H1 (cell line): ENCODE data around the gene FLNA. TPM values are rescaled to one million over a fixed set of nuclear protein-coding genes. Genes with fewer than 3 reads are reported as not detected.
A peak's percentile ranks its signal among the peaks of the same experiment; 100 is the strongest.

Experiments
- CTCF ChIA-PET: fragments of 300-600 bp; sonication (Branson Sonifier 250); formaldehyde crosslinking; loops from one replicate; lab custom pipeline; 2021; ENCODE audit not compliant: partially characterized antibody; lab: Charles Lee
- POLR2A ChIA-PET: fragments of 300-600 bp; sonication (Branson Sonifier 250); formaldehyde crosslinking; loops from one replicate; lab custom pipeline; 2021; ENCODE audit warnings: inconsistent platforms; ENCODE audit not compliant: partially characterized antibody; lab: Charles Lee
- DNase-seq, 2 experiments: peaks; one replicate each; pipeline versions ENCODE4 v3.0.0 to v3.0.0-alpha.2; 2010 to 2022; ENCODE audit warnings: low spot score in 2 of 2, low read depth in 1 of 2, mixed read lengths in 1 of 2
- FAIRE-seq: peaks from 2 replicates; lab custom pipeline; 2011; peaks lifted over from hg19 to GRCh38; lab: Jason Lieb, UNC
- H2AFZ ChIP-seq: 2 replicates; pipeline ENCODE4 v1.8.1; 2012; ENCODE audit warnings: low read length, inconsistent platforms
- H2AK5ac ChIP-seq: 2 replicates; pipeline ENCODE4 v1.6.1; 2013; ENCODE audit warnings: low read depth, low read length
- H2BK120ac ChIP-seq: replicated peaks from 2 replicates; pipeline ENCODE3; 2013; ENCODE audit warnings: low read depth, low read length, inconsistent platforms
- H2BK12ac ChIP-seq: 2 replicates; pipeline ENCODE4 v1.6.1; 2013; ENCODE audit warnings: low read depth, low read length
- H2BK15ac ChIP-seq: 2 replicates; pipeline ENCODE4 v1.6.1; 2013; ENCODE audit warnings: low read length
- H2BK20ac ChIP-seq: 2 replicates; pipeline ENCODE4 v1.6.1; 2013; ENCODE audit warnings: low read length
- H2BK5ac ChIP-seq: 2 replicates; pipeline ENCODE4 v1.6.1; 2013; ENCODE audit warnings: low read depth, low read length
- H3K14ac ChIP-seq: 2 replicates; pipeline ENCODE4 v1.6.1; 2013; ENCODE audit warnings: inconsistent platforms; ENCODE audit not compliant: insufficient read length
- H3K18ac ChIP-seq: 2 replicates; pipeline ENCODE4 v1.6.1; 2013; ENCODE audit warnings: low read length; ENCODE audit errors: extremely low read depth
- H3K23ac ChIP-seq: 2 replicates; pipeline ENCODE4 v1.6.1; 2013; ENCODE audit warnings: inconsistent platforms; ENCODE audit not compliant: insufficient read length
- H3K23me2 ChIP-seq: 2 replicates; pipeline ENCODE4 v1.6.1; 2013; ENCODE audit warnings: low read depth, low read length
- H3K27ac ChIP-seq: 2 replicates; pipeline ENCODE4 v1.6.1; 2011; ENCODE audit warnings: low read depth, low read length, inconsistent platforms
- H3K27me3 ChIP-seq, 4 experiments: replicated peaks in 1 of 4; 1 replicate in 1 of 4; 2 replicates in 3 of 4; pipeline versions ENCODE4 v1.6.1 to v1.8.1; 2011 to 2013; ENCODE audit warnings: low read length in 3 of 4, mild to moderate bottlenecking in 3 of 4, inconsistent platforms in 2 of 4, mixed read lengths in 2 of 4, moderate library complexity in 1 of 4; ENCODE audit not compliant: control insufficient read depth in 3 of 4, insufficient read depth in 3 of 4; ENCODE audit errors: extremely low read depth in 1 of 4
- H3K36me3 ChIP-seq, 4 experiments: 2 replicates each; pipeline versions ENCODE4 v1.6.1 to v1.8.1; 2011 to 2013; ENCODE audit warnings: mild to moderate bottlenecking in 4 of 4, low read length in 3 of 4, moderate library complexity in 2 of 4, control low read depth in 1 of 4, inconsistent platforms in 1 of 4; ENCODE audit not compliant: insufficient read depth in 4 of 4, control insufficient read depth in 2 of 4
- H3K4ac ChIP-seq: replicated peaks from 2 replicates; pipeline ENCODE3; 2013; ENCODE audit warnings: low read length, low read depth, mixed read lengths, inconsistent platforms; ENCODE audit not compliant: insufficient read length
- H3K4me1 ChIP-seq, 4 experiments: replicated peaks in 1 of 4; 1 replicate in 1 of 4; 2 replicates in 3 of 4; pipeline versions ENCODE4 v1.6.1 to v1.8.1; 2011 to 2013; ENCODE audit warnings: low read length in 3 of 4, inconsistent platforms in 2 of 4, mixed read lengths in 1 of 4; ENCODE audit not compliant: insufficient read depth in 4 of 4, control insufficient read depth in 3 of 4
- H3K4me2 ChIP-seq, 2 experiments: 2 replicates each; pipeline versions ENCODE4 v1.6.1 to v1.8.1; 2011 to 2013; ENCODE audit warnings: low read depth in 2 of 2, low read length in 2 of 2, control low read depth in 1 of 2, inconsistent platforms in 1 of 2, mild to moderate bottlenecking in 1 of 2; ENCODE audit not compliant: insufficient read depth in 1 of 2
- H3K4me3 ChIP-seq, 4 experiments: fragments of 200-600, 300-600 bp in 1 of 4; sonication (generic), shearing (Covaris generic), sonication (Bioruptor Twin) in 1 of 4; 2 replicates each; pipeline versions ENCODE4 v1.5.1 to v1.8.1; 2011 to 2016; ENCODE audit warnings: low read length in 4 of 4, low read depth in 3 of 4, control low read depth in 2 of 4, inconsistent platforms in 2 of 4, mild to moderate bottlenecking in 2 of 4, mixed read lengths in 1 of 4, moderate library complexity in 1 of 4; ENCODE audit not compliant: insufficient read depth in 2 of 4; ENCODE audit errors: extremely low read depth in 1 of 4
- H3K56ac ChIP-seq: replicated peaks from 2 replicates; pipeline ENCODE3; 2013; ENCODE audit warnings: low read depth, mild to moderate bottlenecking, mixed read lengths, low read length, inconsistent platforms; ENCODE audit not compliant: insufficient read length
- H3K79me1 ChIP-seq: 2 replicates; pipeline ENCODE4 v1.6.1; 2013; ENCODE audit warnings: low read depth, low read length, control low read depth
- H3K79me2 ChIP-seq, 2 experiments: 2 replicates each; pipeline versions ENCODE4 v1.6.1 to v1.8.1; 2012 to 2013; ENCODE audit warnings: low read length in 2 of 2, mild to moderate bottlenecking in 2 of 2, inconsistent platforms in 1 of 2; ENCODE audit not compliant: insufficient read depth in 2 of 2, control insufficient read depth in 1 of 2
- H3K9ac ChIP-seq, 4 experiments: replicated peaks in 1 of 4; 1 replicate in 1 of 4; 2 replicates in 3 of 4; pipeline versions ENCODE4 v1.6.1 to v1.8.1; 2011 to 2013; ENCODE audit warnings: low read depth in 3 of 4, low read length in 3 of 4, control low read depth in 2 of 4, mild to moderate bottlenecking in 2 of 4, moderate library complexity in 2 of 4, inconsistent platforms in 1 of 4; ENCODE audit errors: extremely low read depth in 1 of 4
- H3K9me3 ChIP-seq, 2 experiments: 2 replicates each; pipeline versions ENCODE4 v1.6.1 to v1.8.1; 2012 to 2013; ENCODE audit warnings: mild to moderate bottlenecking in 2 of 2, moderate library complexity in 2 of 2, control low read depth in 1 of 2, inconsistent platforms in 1 of 2, low read depth in 1 of 2, low read length in 1 of 2, mixed read lengths in 1 of 2; ENCODE audit not compliant: insufficient read depth in 2 of 2
- H4K20me1 ChIP-seq, 2 experiments: replicated peaks in 1 of 2; 2 replicates each; pipeline versions ENCODE3 to v1.8.1; 2011 to 2013; ENCODE audit warnings: inconsistent platforms in 2 of 2, low read length in 2 of 2, mild to moderate bottlenecking in 1 of 2; ENCODE audit not compliant: insufficient read depth in 2 of 2, control insufficient read depth in 1 of 2
- H4K5ac ChIP-seq: 2 replicates; pipeline ENCODE4 v1.6.1; 2013; ENCODE audit warnings: low read length, low read depth, mixed read lengths, inconsistent platforms; ENCODE audit not compliant: insufficient read length
- H4K8ac ChIP-seq: 2 replicates; pipeline ENCODE4 v1.8.0; 2013; ENCODE audit warnings: mild to moderate bottlenecking, moderate library complexity, low read length, inconsistent platforms; ENCODE audit not compliant: insufficient read depth; ENCODE audit errors: extremely low read depth
- H4K91ac ChIP-seq: replicated peaks from 2 replicates; pipeline ENCODE3; 2013; ENCODE audit warnings: low read length, mixed read lengths, inconsistent platforms; ENCODE audit not compliant: insufficient read length
- JUND ChIP-seq: IDR thresholded peaks from 2 replicates; pipeline ENCODE4 v1.6.1; 2011; ENCODE audit warnings: mild to moderate bottlenecking, improper control_type of control experiment, low read length
- MAFK ChIP-seq: IDR thresholded peaks from 2 replicates; pipeline ENCODE4 v1.6.1; 2012; ENCODE audit warnings: low read depth, mild to moderate bottlenecking, improper control_type of control experiment, low read length
- POLR2A ChIP-seq, 2 experiments: IDR thresholded peaks; 1 replicate in 1 of 2; 2 replicates in 1 of 2; pipeline ENCODE4 v1.6.1; 2011; ENCODE audit warnings: low read depth in 2 of 2, low read length in 2 of 2, mild to moderate bottlenecking in 2 of 2; ENCODE audit errors: control extremely low read depth in 1 of 2
- TBP ChIP-seq: IDR thresholded peaks from 2 replicates; pipeline ENCODE4 v1.6.1; 2011; ENCODE audit warnings: low read depth, low read length, improper control_type of control experiment
- WGBS, 2 experiments: shearing (Covaris generic) in 1 of 2; methylation state at CpG; one replicate each; pipeline versions ENCODE4 v1.1.6 to v1.1.7; 2013 to 2015; ENCODE audit warnings: low lambda C conversion rate in 2 of 2, mixed read lengths in 2 of 2, inconsistent platforms in 1 of 2, low coverage in 1 of 2, missing lambda C conversion rate in 1 of 2; ENCODE audit not compliant: insufficient replicate concordance in 2 of 2, insufficient coverage in 1 of 2, insufficient read length in 1 of 2; ENCODE audit errors: extremely low coverage in 1 of 2, missing lambda C conversion rate in 1 of 2; 5-methylcytosine and 5-hydroxymethylcytosine counted together
- polyA plus RNA-seq, 7 experiments: library from polyadenylated mRNA; depleted of rRNA in 3 of 7; stranded (reverse) in 5 of 7; unstranded in 2 of 7; fragments of >200 nt in 5 of 7; fragments of 200-250 nt in 2 of 7; gene quantifications; 1 replicate in 5 of 7; 2 replicates in 1 of 7; 4 replicates in 1 of 7; pipeline versions ENCODE4 v1.2.1 to v1.2.3, GENCODE V29; 2011 to 2013; ENCODE audit warnings: missing spikeins in 2 of 7, mixed read lengths in 2 of 7
- total RNA-seq: library from RNA; stranded (reverse); fragmentation: NEBNext Ultra II Directional; extraction: Animal tissue kit (Norgen Biotek cat#: 25700); gene quantifications from 2 replicates; pipeline ENCODE4 v1.2.1, GENCODE V29; 2021

Gene FLNA
- total and polyA plus RNA-seq, 2 of the 8 experiments (the other 6 are each of a cell fraction or from before 2014, with no cell fraction given) = 315 to 925 TPM

DNA sequence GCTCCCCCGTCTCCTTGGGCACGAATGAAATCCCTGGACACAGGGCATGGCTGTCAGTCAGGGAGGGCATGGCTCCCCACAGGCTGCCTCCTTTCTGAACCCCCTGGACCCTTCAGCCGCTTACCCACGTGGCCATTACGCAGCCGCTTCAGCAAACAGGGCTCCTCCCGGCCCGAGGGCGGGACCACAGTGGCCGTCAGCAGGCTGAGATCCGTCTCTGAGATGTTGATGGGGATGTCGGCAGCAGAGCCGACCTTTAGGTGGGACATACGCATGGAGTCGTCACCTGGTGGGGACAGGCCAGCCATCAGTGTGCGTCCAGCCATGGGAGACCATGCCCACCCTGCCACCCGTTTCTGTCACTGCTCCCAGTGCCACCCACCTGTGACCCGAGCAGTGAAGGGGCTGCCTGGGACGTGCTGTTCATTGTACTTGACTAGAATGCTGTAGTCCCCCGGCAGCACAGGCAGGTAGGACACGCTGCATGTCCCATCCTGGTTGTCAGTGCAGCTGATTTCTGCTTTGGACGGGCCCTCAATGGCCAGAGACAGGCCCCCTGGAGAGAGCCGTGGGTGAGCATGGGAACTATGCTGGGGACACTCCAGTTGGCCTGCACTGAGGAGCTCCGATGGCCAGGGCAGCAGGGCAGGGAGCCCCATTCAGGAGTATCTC lies 21.1 kb downstream of the FLNA start:
- Histone ChIP-seq H3K18ac (no peak overlapping the region), H3K4ac (no peak overlapping the region), H3K23me2 (no peaks in the 10 kb centered on the region), H3K9ac (no peak overlapping the region), H3K14ac (no peak overlapping the region), H4K8ac (no peak overlapping the region; the same call in 1 of the 2 replicates), H3K4me1 (no peaks in the 10 kb centered on the region), H3K79me1 (no peaks in the 10 kb centered on the region), H3K23ac (no peak overlapping the region), H2BK12ac (no peak overlapping the region), H3K27ac (no peak overlapping the region), H3K79me2 (no peaks in the 10 kb centered on the region), H4K20me1 (peaks cover 0 to 36% of the 10 kb centered on the region in 2 experiments), H4K91ac (no peak overlapping the region), H2BK20ac (no peak overlapping the region), H3K56ac (no peak overlapping the region), H2AK5ac (no peak overlapping the region), H2BK15ac (no peak overlapping the region), H3K9me3 (no peaks in the 10 kb centered on the region), H3K4me2 (no peak overlapping the region), H4K5ac (no peak overlapping the region), H2AFZ (no peak overlapping the region), H2BK5ac (no peak overlapping the region), H2BK120ac (no peak overlapping the region), H3K4me3 (no peak overlapping the region), H3K36me3 (peaks cover 41 to 99% (median 82%) of the 10 kb centered on the region in 4 experiments), H3K27me3 (no peaks in the 10 kb centered on the region)
- TF ChIP-seq JUND = no peak
- TF ChIP-seq POLR2A (IDR thresholded peaks at IDR 0.05; ENCODE audit: control extremely low read depth in 1 of 2, low read depth in 2 of 2, low read length in 2 of 2) = peak in 1 of 2 experiments; percentile 32; a peak in 1 of 3 replicates
- no peak for TF ChIP-seq MAFK
- TF ChIP-seq TBP = no peak
- no peak for FAIRE-seq
- no peak for DNase-seq
- 95% methylated on average over 9 of the region's 24 CpGs; no CpG with 5 or more reads in 1 of the 2 experiments for WGBS, 2 experiments
- ChIA-PET POLR2A (interaction anchor here (1.9 to 15.6 kb wide), 3 partner anchors 12 to 48 kb away, joined by 5 to 348 read pairs (median 8); no protein-coding TSS in a partner anchor), CTCF (interaction anchor here (1.5 kb wide), 1 partner anchor 12 kb away, joined by 4 read pairs; no protein-coding TSS in a partner anchor)
